GM21529 (cell line): ENCODE measurements around the gene TMEM269.

Experiments
- ATAC-seq: cut with Tn5 transposase; IDR thresholded peaks from one replicate; pipeline ENCODE4 v1.9.1; 2021; ENCODE audit not compliant: unreplicated experiment

Gene TMEM269

GRCh38 chr1:42847111-42847595, 62.4 kb downstream of the TMEM269 start:
- no peak for ATAC-seq

- no peak for ATAC-seq
Measured at GRCh38 chr1:42847721-42848460, 63.1 kb downstream of the TMEM269 start.

GRCh38 chr1:42848823-42849537, 64.2 kb downstream of the TMEM269 start:
- ATAC-seq = no peak

GRCh38 chr1:42849944-42850343, 65.2 kb downstream of the TMEM269 start:
- ATAC-seq = no peak
